GM19455 (cell line): ENCODE measurements around the gene CDH9.

Source experiments
- ATAC-seq: cut with Tn5 transposase; IDR thresholded peaks from one replicate; pipeline ENCODE4 v1.9.1; 2021; ENCODE audit not compliant: unreplicated experiment

Gene CDH9

GRCh38 chr5:27038476-27038875, at the start of gene CDH9:
CDH9 (minus strand) TSS chr5:27038586; CDS start chr5:26988333, 50,253 bp downstream.
- ATAC-seq = no peak

GRCh38 chr5:27087747-27088146, 49.4 kb upstream of the CDH9 start:
- no peak for ATAC-seq

- ATAC-seq = no peak
Observed at GRCh38 chr5:27083449-27084415, 45.3 kb upstream of the CDH9 start.

GRCh38 chr5:27080147-27080546, 41.8 kb upstream of the CDH9 start:
- ATAC-seq = no peak

DNA sequence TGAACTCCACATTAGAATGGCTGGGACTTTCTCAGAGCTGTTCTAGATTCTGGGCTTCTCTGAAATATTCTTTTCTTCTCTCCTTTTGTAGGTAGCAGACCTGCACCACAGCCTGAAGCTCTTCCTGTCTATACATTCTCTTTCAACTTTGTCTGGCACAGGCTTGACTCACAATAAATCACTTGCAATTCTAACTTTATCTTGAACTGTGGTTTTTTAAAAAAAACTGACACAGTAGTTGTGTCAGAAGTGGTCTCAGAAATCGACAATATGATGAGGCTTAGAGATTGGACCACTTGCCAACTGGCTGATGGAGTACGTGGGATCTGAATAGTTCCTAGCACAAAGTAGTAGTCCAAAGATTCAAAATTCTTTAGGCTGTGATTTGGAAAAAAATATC, 24.1 kb upstream of the CDH9 start:
- no peak for ATAC-seq

DNA sequence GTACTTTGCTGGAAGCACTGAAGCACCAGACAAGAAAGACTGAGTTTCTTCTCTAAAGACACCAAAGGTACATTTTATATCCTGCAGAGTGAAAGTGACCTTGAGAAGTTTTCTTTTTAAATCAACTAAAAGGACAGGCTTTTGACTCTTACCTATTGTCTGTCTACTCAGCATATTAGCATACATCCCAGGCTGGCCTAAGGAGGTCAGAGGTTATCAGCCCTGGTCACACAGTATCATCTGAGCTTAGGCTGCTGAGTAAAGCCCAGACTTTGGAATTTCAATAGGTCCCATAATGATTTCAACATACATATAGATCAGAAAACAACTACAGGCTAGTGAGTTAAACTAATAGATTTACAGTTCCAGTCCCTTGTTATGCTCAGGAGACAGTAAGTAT, 10.1 kb upstream of the CDH9 start:
- ATAC-seq = no peak

GRCh38 chr5:27041372-27041771, 3.0 kb upstream of the CDH9 start:
- no peak for ATAC-seq

GRCh38 chr5:27034565-27034964, 3.8 kb downstream of the CDH9 start:
- ATAC-seq = no peak

DNA sequence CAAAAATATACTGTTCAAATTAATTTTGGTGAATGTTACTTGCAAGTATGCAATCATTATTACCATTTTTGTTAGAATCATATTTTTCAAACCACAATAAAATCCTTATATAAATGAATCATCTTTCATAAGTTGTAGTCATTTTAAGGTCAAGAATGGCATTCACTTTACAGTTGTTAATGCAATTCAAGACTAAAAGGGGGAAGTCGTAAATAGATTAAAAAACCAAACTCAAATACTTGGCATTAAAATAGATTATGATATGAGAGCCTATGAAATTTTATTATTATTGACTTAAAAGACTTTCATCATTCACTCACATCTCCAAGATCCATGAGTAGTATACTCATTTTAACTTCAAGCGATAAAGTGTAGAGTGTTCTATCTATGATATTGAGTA, 11.6 kb downstream of the CDH9 start:
- ATAC-seq = no peak

DNA sequence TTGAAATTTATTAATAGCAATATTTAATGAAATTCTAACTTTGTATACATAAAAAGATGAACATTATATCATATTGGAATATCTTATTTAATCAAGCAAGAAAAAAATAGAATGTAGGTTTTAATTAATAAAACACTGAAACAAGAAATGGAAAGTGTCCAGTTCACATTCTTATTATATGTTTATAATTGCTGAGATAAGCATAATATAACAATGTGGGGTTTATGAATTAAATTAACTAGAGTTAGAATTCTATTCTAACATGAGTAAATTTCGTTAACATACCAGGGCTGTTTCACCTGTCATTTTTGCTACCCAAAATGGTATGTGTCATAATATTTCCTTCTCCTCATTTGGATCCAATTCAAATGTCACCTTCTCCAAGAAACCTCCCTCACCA, 12.3 kb downstream of the CDH9 start:
- ATAC-seq = no peak

DNA sequence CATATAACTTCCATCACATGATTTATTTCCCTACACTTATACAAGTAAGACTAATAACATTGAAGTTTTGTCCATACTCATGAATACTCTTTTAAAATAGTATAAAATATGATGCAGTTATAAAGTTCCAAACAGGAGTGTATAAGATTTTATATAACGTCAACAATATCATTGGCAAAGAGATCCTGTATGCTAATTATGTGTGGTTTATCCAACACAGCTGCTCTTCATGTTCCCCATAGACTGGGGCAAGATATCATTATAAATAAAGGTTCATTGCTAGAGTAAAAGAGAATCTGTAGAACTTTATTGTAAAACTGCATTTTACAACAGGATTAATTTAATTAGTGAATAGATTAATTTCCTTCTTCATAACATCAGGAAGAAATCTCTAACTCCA, 16.9 kb downstream of the CDH9 start:
- no peak for ATAC-seq

DNA sequence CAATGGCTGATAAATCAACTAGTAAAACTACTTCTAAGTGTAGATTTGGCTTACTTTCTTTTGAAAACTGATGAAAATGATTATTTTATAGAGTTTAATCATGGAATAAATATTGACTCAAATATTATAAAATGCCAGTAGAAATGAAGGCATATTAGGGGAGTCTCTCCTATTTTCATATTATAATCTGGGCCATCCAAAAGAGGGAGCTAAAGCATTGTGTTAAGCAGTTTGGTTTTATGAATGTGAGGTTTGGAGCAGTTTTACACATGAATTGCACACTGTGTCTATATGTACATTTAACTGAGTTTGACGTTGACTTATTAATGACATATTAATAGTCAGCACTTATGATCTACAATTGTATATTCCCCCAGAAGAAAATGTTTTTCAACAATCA, 17.4 kb downstream of the CDH9 start:
- no peak for ATAC-seq

- ATAC-seq = no peak
Observed at GRCh38 chr5:27015758-27016157, 22.6 kb downstream of the CDH9 start.

DNA sequence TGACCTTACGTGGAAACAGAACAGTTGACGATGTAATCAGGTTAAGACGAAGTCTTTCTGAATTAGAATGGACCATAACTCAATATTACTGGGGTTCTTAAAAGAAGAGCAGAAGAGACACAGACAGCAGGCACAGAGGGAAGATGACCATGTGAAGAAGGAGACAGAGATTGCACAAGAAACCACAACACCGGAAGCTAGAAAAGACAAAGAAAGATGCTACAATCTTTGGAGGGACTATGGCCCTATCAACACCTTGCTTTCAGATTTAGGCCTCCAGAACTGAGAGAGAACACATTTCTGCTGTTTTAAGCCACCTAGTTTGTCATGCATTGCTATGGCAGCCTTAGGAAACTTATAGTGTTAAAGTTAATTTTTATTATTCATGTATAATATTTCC, 27.1 kb downstream of the CDH9 start:
- ATAC-seq = no peak

GRCh38 chr5:27010646-27011045, 27.7 kb downstream of the CDH9 start:
- ATAC-seq = no peak

DNA sequence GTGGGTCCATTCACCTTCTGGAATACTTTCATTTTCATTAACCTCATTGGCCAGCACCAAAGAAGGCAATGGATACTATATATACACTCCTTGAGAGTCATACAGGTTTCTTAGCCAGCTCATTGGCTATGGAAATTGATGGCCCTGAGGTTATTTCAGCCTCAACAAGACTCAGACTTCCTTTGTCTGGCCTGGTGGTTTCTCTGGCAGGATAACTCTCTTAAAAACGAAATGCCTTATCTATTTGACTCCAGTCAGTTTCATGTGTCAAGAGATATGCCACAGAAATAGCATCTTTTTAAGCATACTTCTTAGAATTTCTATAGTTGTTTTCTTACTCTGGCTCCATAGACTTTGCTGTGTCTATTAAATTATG, 28.9 kb downstream of the CDH9 start:
- ATAC-seq = no peak

GRCh38 chr5:27008604-27009539, 29.5 kb downstream of the CDH9 start:
- no peak for ATAC-seq

GRCh38 chr5:27007121-27007520, 31.3 kb downstream of the CDH9 start:
- ATAC-seq = no peak

DNA sequence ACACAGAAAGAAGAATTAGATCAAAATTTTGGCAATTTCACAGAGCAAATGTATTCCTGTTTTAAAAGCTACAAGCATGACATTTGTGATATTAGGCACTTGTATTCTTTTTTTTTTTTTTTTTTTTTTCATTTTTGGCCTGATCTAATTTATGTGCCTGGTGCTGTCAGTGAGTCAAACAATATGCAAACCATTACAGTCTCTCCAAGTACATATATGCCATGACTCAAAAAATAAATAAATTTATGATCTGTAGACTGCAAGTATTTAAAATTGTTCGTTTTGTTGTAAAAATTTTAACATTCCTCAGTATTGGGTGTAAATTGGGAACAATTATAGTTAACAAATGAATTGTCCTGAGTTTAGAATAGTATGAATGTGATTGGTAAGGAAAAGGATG, 51.4 kb downstream of the CDH9 start:
- ATAC-seq = no peak

DNA sequence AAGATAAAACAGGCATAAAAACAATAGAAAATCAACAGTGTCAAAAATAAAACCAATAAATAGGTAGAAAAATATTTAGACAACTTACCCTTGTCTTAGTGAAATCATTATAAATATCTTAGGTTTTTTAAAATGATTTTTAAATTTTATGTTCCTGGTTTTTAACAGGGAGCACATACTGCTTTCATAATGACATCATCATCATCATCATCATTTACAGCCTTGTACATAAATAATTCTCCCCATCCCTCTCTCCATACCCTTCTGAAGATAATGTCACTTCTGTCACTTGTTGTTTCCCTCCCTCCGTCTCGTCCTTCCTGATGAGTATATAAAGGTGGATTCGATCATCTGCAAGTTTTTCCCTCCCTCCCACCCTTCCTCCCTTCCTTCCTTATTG, 56.6 kb downstream of the CDH9 start:
- ATAC-seq = no peak

DNA sequence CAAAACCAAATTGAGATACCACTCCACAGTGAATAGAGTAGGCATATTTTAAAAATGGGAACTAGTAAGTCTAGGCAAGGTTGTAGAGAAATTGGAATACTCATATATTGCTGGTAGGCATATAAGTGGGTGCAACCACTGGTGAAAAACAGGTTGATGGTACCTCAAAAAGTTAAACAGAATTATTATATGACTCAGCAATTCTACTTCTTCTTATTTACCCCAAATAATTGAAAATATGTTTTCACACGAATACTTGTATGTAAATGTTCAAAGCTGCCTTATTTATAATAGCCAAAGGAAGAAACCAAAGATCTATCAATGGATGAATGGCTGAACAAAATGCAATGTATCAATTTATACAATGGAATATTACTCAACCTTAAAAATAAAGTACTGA, 79.1 kb downstream of the CDH9 start:
- ATAC-seq = no peak

DNA sequence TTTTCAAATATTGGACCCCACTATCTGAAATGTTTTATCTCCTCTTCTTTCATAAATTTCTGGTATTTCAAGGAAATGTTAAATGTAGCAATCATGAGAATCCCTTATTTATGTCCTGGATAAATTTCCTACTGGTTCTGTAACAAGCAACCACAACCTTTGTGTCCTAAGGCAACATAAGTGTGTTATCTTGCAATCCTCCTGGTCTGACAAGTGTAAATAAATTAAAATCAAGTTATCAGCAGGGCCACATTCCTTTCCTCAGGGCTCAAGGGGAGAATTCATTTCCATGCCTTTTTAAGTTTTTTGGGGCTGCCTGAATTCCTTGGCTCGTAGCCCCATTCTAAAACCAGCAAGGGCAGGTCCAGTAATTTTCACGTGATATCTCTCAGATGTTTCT, 83.2 kb downstream of the CDH9 start:
- no peak for ATAC-seq
